ENCODE results near the gene SASS6. TPM values are rescaled to one million over a fixed set of nuclear protein-coding genes. Genes with fewer than 3 reads are reported as not detected.
"Not testable (repeated sequence)": the region's sequence is repeated elsewhere in the genome, so short reads cannot be mapped to it uniquely, and the experiment has no call there.

SASS6 gene
- total and polyA plus RNA-seq, 4 donors, result 0.55 to 5.9 (median 1.3) TPM

- Histone ChIP-seq H3K4me3 (ENCODE audit: low read depth in 1 of 3, low read length in 3 of 3) (no peak overlapping the region), H3K36me3 (ENCODE audit: control insufficient read depth in 4 of 4, insufficient read depth in 3 of 4, low read depth in 1 of 4, low read length in 3 of 4) (peaks cover 0 to 4% (median under 1%) of the 10 kb centered on the region in 4 donors), H3K9ac (ENCODE audit: low read depth in 1 of 2, low read length in 2 of 2) (no peak overlapping the region), H3K27ac (ENCODE audit: low read depth in 1 of 2, low read length in 2 of 2) (no peak overlapping the region), H3K4me1 (ENCODE audit: control insufficient read depth in 4 of 4, insufficient read depth in 4 of 4, low read length in 3 of 4) (peaks cover 0 to 8% (median 3%) of the 10 kb centered on the region in 4 donors), H3K9me3 (ENCODE audit: control insufficient read depth in 4 of 4, low read length in 3 of 4) (no peaks in the 10 kb centered on the region), H3K27me3 (ENCODE audit: control insufficient read depth in 4 of 4, insufficient read depth in 4 of 4, low read length in 3 of 4) (no peaks in the 10 kb centered on the region)
- 81% methylated on average over 4 of the region's 4 CpGs for WGBS
- TF ChIP-seq FOXA1 (IDR thresholded peaks at IDR 0.05) (no peak), ZBTB33 (IDR thresholded peaks at IDR 0.05) (no peak), RAD21 (IDR thresholded peaks at IDR 0.05) (no peak), HNF4A (conservative IDR thresholded peaks at IDR 0.05) (no peak), MAX (IDR thresholded peaks at IDR 0.05) (no peak), ATF3 (IDR thresholded peaks at IDR 0.05) (no peak), CTCF (IDR thresholded peaks at IDR 0.05; ENCODE audit: low read depth, low read length, missing input control) (no peak), EGR1 (IDR thresholded peaks at IDR 0.05; ENCODE audit: low read depth in 2 of 2) (no peak), HNF4G (IDR thresholded peaks at IDR 0.05) (no peak), GABPA (IDR thresholded peaks at IDR 0.05 in 1 of 2, conservative IDR thresholded peaks at IDR 0.05 in 1 of 2) (no peak), NR2F2 (IDR thresholded peaks at IDR 0.05) (no peak), TAF1 (conservative IDR thresholded peaks at IDR 0.05) (no peak), FOXA2 (IDR thresholded peaks at IDR 0.05) (no peak), RXRA (IDR thresholded peaks at IDR 0.05) (no peak), SP1 (IDR thresholded peaks at IDR 0.05) (no peak)
- DNase-seq (ENCODE audit: low spot score), result no peak
These were observed 81.3 kb downstream of the SASS6 start for GRCh38 chr1:100051401-100051800.

- H3K27ac ChIP-seq (ENCODE audit: low read depth in 1 of 2, low read length in 2 of 2), result no peak overlapping the region
- no peak overlapping the region for H3K9ac ChIP-seq (ENCODE audit: low read depth in 1 of 2, low read length in 2 of 2)
- peaks cover 0 to 4% (median under 1%) of the 10 kb centered on the region in 4 donors for H3K36me3 ChIP-seq (ENCODE audit: control insufficient read depth in 4 of 4, insufficient read depth in 3 of 4, low read depth in 1 of 4, low read length in 3 of 4)
- no peak for DNase-seq (ENCODE audit: low spot score)
- TF ChIP-seq FOXA2 (IDR thresholded peaks at IDR 0.05) (no peak), GABPA (IDR thresholded peaks at IDR 0.05 in 1 of 2, conservative IDR thresholded peaks at IDR 0.05 in 1 of 2) (no peak), FOXA1 (IDR thresholded peaks at IDR 0.05) (no peak), RXRA (IDR thresholded peaks at IDR 0.05) (no peak), CTCF (IDR thresholded peaks at IDR 0.05; ENCODE audit: low read depth, low read length, missing input control) (no peak), HNF4A (conservative IDR thresholded peaks at IDR 0.05) (no peak), YY1 (IDR thresholded peaks at IDR 0.05) (no peak), SP1 (IDR thresholded peaks at IDR 0.05) (no peak), HNF4G (IDR thresholded peaks at IDR 0.05) (no peak), RAD21 (IDR thresholded peaks at IDR 0.05) (no peak), MAX (IDR thresholded peaks at IDR 0.05) (no peak), EGR1 (IDR thresholded peaks at IDR 0.05; ENCODE audit: low read depth in 2 of 2) (no peak)
- WGBS, result 90% methylated on average over 4 of the region's 4 CpGs
- peaks cover 0 to 10% (median 3%) of the 10 kb centered on the region in 4 donors for H3K4me1 ChIP-seq (ENCODE audit: control insufficient read depth in 4 of 4, insufficient read depth in 4 of 4, low read length in 3 of 4)
- H3K4me3 ChIP-seq (ENCODE audit: low read depth in 1 of 3, low read length in 3 of 3), result no peak overlapping the region
- H3K27me3 ChIP-seq (ENCODE audit: control insufficient read depth in 4 of 4, insufficient read depth in 4 of 4, low read length in 3 of 4), result no peaks in the 10 kb centered on the region
- H3K9me3 ChIP-seq (ENCODE audit: control insufficient read depth in 4 of 4, low read length in 3 of 4), result no peaks in the 10 kb centered on the region
These were observed 82.6 kb downstream of the SASS6 start for GRCh38 chr1:100050139-100050538.

- not testable (repeated sequence) for H3K27me3 ChIP-seq (ENCODE audit: control insufficient read depth in 4 of 4, insufficient read depth in 4 of 4, low read length in 3 of 4); H3K36me3 ChIP-seq (ENCODE audit: control insufficient read depth in 4 of 4, insufficient read depth in 3 of 4, low read depth in 1 of 4, low read length in 3 of 4); H3K27ac ChIP-seq (ENCODE audit: low read depth in 1 of 2, low read length in 2 of 2); DNase-seq (ENCODE audit: low spot score); H3K9me3 ChIP-seq (ENCODE audit: control insufficient read depth in 4 of 4, low read length in 3 of 4); H3K9ac ChIP-seq (ENCODE audit: low read depth in 1 of 2, low read length in 2 of 2); H3K4me3 ChIP-seq (ENCODE audit: low read depth in 1 of 3, low read length in 3 of 3)
- WGBS, result 90% methylated on average over 11 of the region's 11 CpGs
- peaks cover 0 to 11% (median 2%) of the 10 kb centered on the region in 4 donors for H3K4me1 ChIP-seq (ENCODE audit: control insufficient read depth in 4 of 4, insufficient read depth in 4 of 4, low read length in 3 of 4)
These were observed 85.5 kb downstream of the SASS6 start for GRCh38 chr1:100047235-100047708.
